SK-N-SH (cell line): ENCODE results near the gene CRTC2. TPM values are rescaled to one million over a fixed set of nuclear protein-coding genes. Genes with fewer than 3 reads are reported as not detected.

ENCODE experiments used
- CTCF ChIA-PET: fragments of 300-600, 350-600 bp; formaldehyde crosslinking; extraction: SDS; loops from one replicate; lab custom pipeline; 2021; lab: Yijun Ruan, JAX
- POLR2A ChIA-PET: fragments of 350-600 bp; sonication (Branson Sonifier 250); formaldehyde crosslinking; extraction: SDS; loops from one replicate; lab custom pipeline; 2020; ENCODE audit warnings: antibody characterized with exemption, inconsistent platforms; lab: Yijun Ruan, JAX
- DNase-seq: peaks from one replicate; pipeline ENCODE4 v3.0.0; 2012
- H2AFZ ChIP-seq: fragments of 200-600 bp; sonication (generic); 2 replicates; pipeline ENCODE4 v1.8.1; 2016; ENCODE audit warnings: antibody characterized with exemption, mild to moderate bottlenecking, low read depth
- H3F3A ChIP-seq: fragments of 200-600 bp; sonication (generic); replicated peaks from 2 replicates; pipeline ENCODE3; 2016; ENCODE audit warnings: antibody characterized with exemption, mild to moderate bottlenecking; ENCODE audit not compliant: insufficient read depth
- H3K27ac ChIP-seq, 2 experiments: fragments of 200-500 bp in 1 of 2; fragments of 200-600 bp in 1 of 2; sonication (Bioruptor generic) in 1 of 2; sonication (generic), shearing (Covaris generic) in 1 of 2; 2 replicates each; pipeline versions ENCODE4 v1.5.1 to v1.6.1; 2014 to 2016; ENCODE audit warnings: low read depth in 2 of 2, inconsistent platforms in 1 of 2, low read length in 1 of 2, mild to moderate bottlenecking in 1 of 2, mixed read lengths in 1 of 2
- H3K27me3 ChIP-seq: fragments of 200-600 bp; sonication (generic), shearing (Covaris generic); 2 replicates; pipeline ENCODE4 v1.6.1; 2016; ENCODE audit warnings: mixed run types; ENCODE audit not compliant: insufficient read depth
- H3K36me3 ChIP-seq, 2 experiments: fragments of 200-500 bp in 1 of 2; fragments of 200-600 bp in 1 of 2; sonication (Bioruptor generic) in 1 of 2; sonication (generic) in 1 of 2; replicated peaks in 1 of 2; 2 replicates each; pipeline versions ENCODE3 to v1.5.1; 2014 to 2016; ENCODE audit warnings: low read length in 1 of 2, mild to moderate bottlenecking in 1 of 2; ENCODE audit not compliant: insufficient read depth in 2 of 2, control insufficient read depth in 1 of 2
- H3K4me1 ChIP-seq, 2 experiments: fragments of 200-500 bp in 1 of 2; fragments of 200-600 bp in 1 of 2; sonication (Bioruptor generic) in 1 of 2; sonication (generic), shearing (Covaris generic) in 1 of 2; 2 replicates each; pipeline versions ENCODE4 v1.5.1 to v1.6.1; 2014 to 2016; ENCODE audit warnings: low read depth in 1 of 2, low read length in 1 of 2, mixed run types in 1 of 2; ENCODE audit not compliant: insufficient read depth in 2 of 2, control insufficient read depth in 1 of 2
- H3K4me2 ChIP-seq: fragments of 200-600 bp; sonication (generic), shearing (Covaris generic); 2 replicates; pipeline ENCODE4 v1.6.1; 2017; ENCODE audit warnings: mixed run types
- H3K4me3 ChIP-seq, 2 experiments: fragments of 200-500 bp in 1 of 2; fragments of 200-600 bp in 1 of 2; sonication (Bioruptor generic) in 1 of 2; sonication (generic), shearing (Covaris generic) in 1 of 2; 2 replicates each; pipeline versions ENCODE4 v1.5.1 to v1.8.1; 2014 to 2016; ENCODE audit warnings: low read depth in 2 of 2, inconsistent platforms in 1 of 2, low read length in 1 of 2, mild to moderate bottlenecking in 1 of 2, mixed read lengths in 1 of 2, moderate library complexity in 1 of 2
- H3K79me2 ChIP-seq: fragments of 200-600 bp; sonication (generic); 2 replicates; pipeline ENCODE4 v1.8.1; 2017; ENCODE audit warnings: mild to moderate bottlenecking; ENCODE audit not compliant: insufficient read depth
- H3K9ac ChIP-seq: fragments of 200-600 bp; sonication (generic); 2 replicates; pipeline ENCODE4 v1.6.1; 2017; ENCODE audit warnings: mixed run types
- H3K9me2 ChIP-seq: fragments of 200-600 bp; sonication (generic); 2 replicates; pipeline ENCODE4 v1.6.1; 2017; ENCODE audit warnings: mixed run types
- H3K9me3 ChIP-seq: fragments of 200-600 bp; sonication (generic); 2 replicates; pipeline ENCODE4 v1.6.1; 2017; ENCODE audit warnings: mixed run types, mild to moderate bottlenecking, moderate library complexity
- H4K20me1 ChIP-seq: fragments of 200-600 bp; sonication (generic); 2 replicates; pipeline ENCODE4 v1.6.1; 2017; ENCODE audit warnings: mild to moderate bottlenecking, mixed run types; ENCODE audit not compliant: insufficient read depth
- CHD2 ChIP-seq: fragments of 150-350 bp; IDR thresholded peaks from 2 replicates; pipeline ENCODE4 v1.6.1; 2018; ENCODE audit warnings: low read length; ENCODE audit not compliant: partially characterized antibody
- CTCF ChIP-seq: fragments of 200-600 bp; sonication (generic); IDR thresholded peaks from 2 replicates; pipeline ENCODE4 v1.6.1; 2017; ENCODE audit warnings: antibody characterized with exemption, mild to moderate bottlenecking, moderate library complexity
- ELF1 ChIP-seq: IDR thresholded peaks from 2 replicates; pipeline ENCODE4 v1.4.0; 2012
- EZH2phosphoT487 ChIP-seq: fragments of 200-600 bp; sonication (generic); IDR thresholded peaks from 2 replicates; pipeline ENCODE4 v1.6.1; 2017; ENCODE audit warnings: low read depth, mixed run types, mild to moderate bottlenecking, antibody characterized with exemption, moderate library complexity, borderline replicate concordance
- FOSL2 ChIP-seq: IDR thresholded peaks from 2 replicates; pipeline ENCODE4 v1.4.0; 2012; ENCODE audit warnings: low read depth, mild to moderate bottlenecking, moderate library complexity, borderline replicate concordance
- FOXJ3 ChIP-seq: sonication (generic); formaldehyde crosslinking; IDR thresholded peaks from 2 replicates; pipeline ENCODE4 v1.5.1; 2020; ENCODE audit warnings: mild to moderate bottlenecking, missing genetic modification reagents
- FOXM1 ChIP-seq: IDR thresholded peaks from 2 replicates; pipeline ENCODE4 v1.4.0; 2012; ENCODE audit warnings: low read depth, mild to moderate bottlenecking
- GABPA ChIP-seq: IDR thresholded peaks from 2 replicates; pipeline ENCODE4 v1.4.0; 2012; ENCODE audit warnings: low read depth, mild to moderate bottlenecking
- GATA2 ChIP-seq: sonication (generic); formaldehyde crosslinking; IDR thresholded peaks from 2 replicates; pipeline ENCODE4 v1.5.0; 2020; ENCODE audit warnings: mild to moderate bottlenecking, missing genetic modification reagents
- IRF3 ChIP-seq: fragments of 150-350 bp; IDR thresholded peaks from 2 replicates; pipeline ENCODE4 v1.6.1; 2016; ENCODE audit warnings: mild to moderate bottlenecking, low read depth, low read length
- JUND ChIP-seq: IDR thresholded peaks from 2 replicates; pipeline ENCODE4 v1.4.0; 2012
- MEF2A ChIP-seq: IDR thresholded peaks from 2 replicates; pipeline ENCODE4 v1.4.0; 2012; ENCODE audit warnings: low read depth, borderline replicate concordance
- MXI1 ChIP-seq: IDR thresholded peaks from 2 replicates; pipeline ENCODE4 v1.6.1; 2012; ENCODE audit warnings: mild to moderate bottlenecking, low read depth, low read length, improper control_type of control experiment
- PBX3 ChIP-seq: IDR thresholded peaks from 2 replicates; pipeline ENCODE4; 2012
- RFX5 ChIP-seq: IDR thresholded peaks from 2 replicates; pipeline ENCODE4 v1.6.1; 2012; ENCODE audit warnings: mild to moderate bottlenecking, improper control_type of control experiment, low read length
- SIN3A ChIP-seq: IDR thresholded peaks from 2 replicates; pipeline ENCODE4 v1.6.1; 2012; ENCODE audit warnings: low read depth, mild to moderate bottlenecking, low read length, moderate library complexity, borderline replicate concordance
- SMC3 ChIP-seq: IDR thresholded peaks from 2 replicates; pipeline ENCODE4 v1.6.1; 2012; ENCODE audit warnings: low read depth, low read length, improper control_type of control experiment
- TCF12 ChIP-seq: IDR thresholded peaks from 2 replicates; pipeline ENCODE4 v1.4.0; 2012
- TEAD4 ChIP-seq: IDR thresholded peaks from 2 replicates; pipeline ENCODE4 v1.4.0; 2012; ENCODE audit warnings: mild to moderate bottlenecking, borderline replicate concordance; ENCODE audit not compliant: insufficient read depth
- USF1 ChIP-seq: IDR thresholded peaks from 2 replicates; pipeline ENCODE4 v1.4.0; 2012; ENCODE audit warnings: low read depth, borderline replicate concordance
- YY1 ChIP-seq: IDR thresholded peaks from 2 replicates; pipeline ENCODE4 v1.4.0; 2012; ENCODE audit warnings: low read depth, mild to moderate bottlenecking
- ZBTB33 ChIP-seq: IDR thresholded peaks from 2 replicates; pipeline ENCODE4 v1.4.0; 2012; ENCODE audit warnings: low read depth, borderline replicate concordance
- whole genome bisulfite sequencing: methylation state at CpG from one replicate; pipeline ENCODE4 v1.1.6; 2017; ENCODE audit warnings: low lambda C conversion rate; 5-methylcytosine and 5-hydroxymethylcytosine counted together
- polyA plus RNA-seq, 3 experiments: library from polyadenylated mRNA; depleted of rRNA; stranded (reverse); fragments of >200 nt; gene quantifications; 2 replicates each; pipeline ENCODE4 v1.2.3, GENCODE V29; 2012

The CRTC2 gene
- polyA plus RNA-seq, 1 of the 3 experiments (the other 2 are of a cell fraction), result 25.5 TPM

GRCh38 chr1:153978274-153978909 lies 20.0 kb upstream of the CRTC2 start (continued):
- TF ChIP-seq ZBTB33 (no peak), FOXJ3 (CRISPR knock-in tag) (no peak), SMC3 (no peak), ELF1 (no peak)
- TF ChIP-seq, all 33 proteins: peak for 0

- H3K79me2 ChIP-seq, result peaks cover 26% of the 10 kb centered on the region
- H3K9me2 ChIP-seq, result no peaks in the 10 kb centered on the region
- H3F3A ChIP-seq, result peaks cover 21% of the 10 kb centered on the region
- H3K9ac ChIP-seq, result peak within 1 kb of the TSS; percentile 83
- peak; percentile 89 for DNase-seq
- peaks cover 32 to 41% of the 10 kb centered on the region in 2 experiments for H3K36me3 ChIP-seq
- no peaks in the 10 kb centered on the region for H3K27me3 ChIP-seq
- ChIA-PET CTCF (interaction anchor here (0.6 to 8.9 kb wide), 13 partner anchors 8 to 457 kb away, joined by 3 to 68 read pairs (median 4); partner anchors contain the start of genes CREB3L4, DENND4B, RAB13 and SLC39A1), POLR2A (interaction anchor here (0.7 to 6.6 kb wide), 8 partner anchors 9 to 1119 kb away, joined by 3 to 69 read pairs (median 6); partner anchors contain the start of genes CREB3L4, RAB13, RPS27 and SLC39A1)
- H3K4me1 ChIP-seq, result peaks cover 5 to 16% of the 10 kb centered on the region in 2 experiments; a peak in 2 of 4 replicates
- peak within 1 kb of the TSS; percentile 63 to 91; a peak in 3 of 4 replicates for H3K27ac ChIP-seq
- peak within 1 kb of the TSS; percentile 96 for H3K4me2 ChIP-seq
- H3K4me3 ChIP-seq, result peak within 1 kb of the TSS; percentile 92 to 95
- WGBS, result 1% methylated on average over 56 of the region's 75 CpGs
- no peaks in the 10 kb centered on the region for H3K9me3 ChIP-seq
- peak within 1 kb of the TSS; percentile 82 for H2AFZ ChIP-seq
- H4K20me1 ChIP-seq, result no peaks in the 10 kb centered on the region
- TF ChIP-seq SIN3A (0 out of 2 replicates have a peak, but pooled peaks have one; percentile 47), FOXM1 (no peak), MXI1 (peak; percentile 35; the same call in 1 of the 2 replicates), CHD2 (peak; percentile 38), YY1 (peak; percentile 91), GABPA (peak; percentile 21; the same call in 1 of the 2 replicates), RFX5 (no peak), USF1 (0 out of 2 replicates have a peak, but pooled peaks have one; percentile 38), PBX3 (no peak), FOXJ3 (CRISPR knock-in tag) (no peak), ELF1 (peak; percentile 89), TEAD4 (no peak), GATA2 (CRISPR knock-in tag) (no peak), EZH2phosphoT487 (no peak), JUND (no peak), CTCF (no peak), IRF3 (no peak), TCF12 (no peak), FOSL2 (no peak), MEF2A (no peak)
Observed at GRCh38 chr1:153977250-153978240, 19.1 kb upstream of the CRTC2 start, which contains the start of gene JTB. Gene JTB (minus strand): TSS chr1:153977674. CDS start chr1:153977252, 422 bp downstream.
